Chondrocyte (in vitro differentiated cells): Measurements from ENCODE around the gene SUPT7L. TPM values are rescaled to one million over a fixed set of nuclear protein-coding genes. Genes with fewer than 3 reads are reported as not detected.

Experiments used
- DNase-seq: peaks from one replicate; pipeline ENCODE4 v3.0.0; 2021; ENCODE audit warnings: mixed read lengths, low spot score
- H3K27ac Mint-ChIP-seq: one replicate; pipeline ENCODE4 v1.8.0; 2021; ENCODE audit warnings: mild to moderate bottlenecking, moderate library complexity, mixed read lengths; ENCODE audit not compliant: unreplicated experiment
- H3K27me3 Mint-ChIP-seq: 2 replicates; pipeline ENCODE4 v1.8.0; 2021; ENCODE audit warnings: low read depth, mixed read lengths
- H3K36me3 Mint-ChIP-seq: 2 replicates; pipeline ENCODE4 v1.8.0; 2021; ENCODE audit warnings: low read depth, mixed read lengths
- H3K4me1 Mint-ChIP-seq: 2 replicates; pipeline ENCODE4 v1.8.0; 2021; ENCODE audit warnings: low read depth, mild to moderate bottlenecking, mixed read lengths
- H3K4me3 Mint-ChIP-seq: one replicate; pipeline ENCODE4 v1.8.0; 2021; ENCODE audit warnings: mild to moderate bottlenecking, moderate library complexity, mixed read lengths; ENCODE audit not compliant: unreplicated experiment
- H3K9me3 Mint-ChIP-seq: 2 replicates; pipeline ENCODE4 v1.8.0; 2021; ENCODE audit warnings: low read depth, mixed read lengths
- total RNA-seq: library from RNA; stranded (reverse); gene quantifications from 3 replicates; pipeline ENCODE4 v1.2.1, GENCODE V29; 2021
- TF ChIP-seq, protein P1 (sequence below): fragments of 200-600 bp; sonication (generic); IDR thresholded peaks from 2 replicates; pipeline ENCODE4 v1.5.0; 2021; ENCODE audit warnings: antibody characterized with exemption, mild to moderate bottlenecking, moderate library complexity

SUPT7L gene
- total RNA-seq, 1 donor from 2014 or later = 30.7 TPM

DNA sequence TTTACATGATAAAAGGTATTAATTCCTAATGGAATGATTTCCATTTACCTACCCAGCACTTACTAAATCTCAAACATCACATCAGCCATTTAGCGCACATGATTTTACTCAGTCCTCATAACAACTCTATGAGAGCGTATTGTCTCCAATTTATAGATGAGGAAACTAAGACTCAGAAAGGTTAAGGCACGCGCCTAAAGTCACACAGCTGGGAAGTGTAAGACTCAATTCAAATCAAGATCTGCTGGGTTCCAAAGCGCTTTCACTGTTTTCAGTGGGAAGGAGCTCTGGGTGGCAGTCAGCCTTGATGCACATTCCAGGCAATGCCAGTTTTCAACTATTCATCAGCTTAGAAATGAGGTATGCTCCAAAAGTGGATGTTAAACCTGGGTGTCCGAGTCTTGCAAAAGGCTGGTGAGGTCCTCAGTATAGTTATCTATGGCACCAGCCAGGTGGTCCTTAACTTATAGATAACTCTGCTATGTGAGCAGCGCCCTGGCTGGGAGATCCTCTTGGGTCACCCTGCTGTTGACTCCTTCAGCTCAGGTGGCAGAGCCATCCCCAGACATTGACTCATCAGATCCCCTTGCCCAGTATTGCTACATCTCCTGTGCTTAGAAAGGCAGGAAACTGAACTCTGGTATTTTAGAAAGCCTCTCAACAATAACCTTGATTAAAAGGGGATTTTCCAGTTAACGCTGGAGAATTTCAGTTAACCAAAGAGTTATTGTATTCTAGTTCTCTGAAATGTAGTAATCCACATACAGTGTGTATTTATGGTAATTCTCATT, 47.4 kb upstream of the SUPT7L start:
- no peak overlapping the region for H3K27ac Mint-ChIP-seq
- no peak for DNase-seq
- no peak overlapping the region for H3K4me3 Mint-ChIP-seq
- H3K36me3 Mint-ChIP-seq = no peaks in the 10 kb centered on the region
- TF ChIP-seq, protein P1, sequence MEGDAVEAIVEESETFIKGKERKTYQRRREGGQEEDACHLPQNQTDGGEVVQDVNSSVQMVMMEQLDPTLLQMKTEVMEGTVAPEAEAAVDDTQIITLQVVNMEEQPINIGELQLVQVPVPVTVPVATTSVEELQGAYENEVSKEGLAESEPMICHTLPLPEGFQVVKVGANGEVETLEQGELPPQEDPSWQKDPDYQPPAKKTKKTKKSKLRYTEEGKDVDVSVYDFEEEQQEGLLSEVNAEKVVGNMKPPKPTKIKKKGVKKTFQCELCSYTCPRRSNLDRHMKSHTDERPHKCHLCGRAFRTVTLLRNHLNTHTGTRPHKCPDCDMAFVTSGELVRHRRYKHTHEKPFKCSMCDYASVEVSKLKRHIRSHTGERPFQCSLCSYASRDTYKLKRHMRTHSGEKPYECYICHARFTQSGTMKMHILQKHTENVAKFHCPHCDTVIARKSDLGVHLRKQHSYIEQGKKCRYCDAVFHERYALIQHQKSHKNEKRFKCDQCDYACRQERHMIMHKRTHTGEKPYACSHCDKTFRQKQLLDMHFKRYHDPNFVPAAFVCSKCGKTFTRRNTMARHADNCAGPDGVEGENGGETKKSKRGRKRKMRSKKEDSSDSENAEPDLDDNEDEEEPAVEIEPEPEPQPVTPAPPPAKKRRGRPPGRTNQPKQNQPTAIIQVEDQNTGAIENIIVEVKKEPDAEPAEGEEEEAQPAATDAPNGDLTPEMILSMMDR = no peak
- peaks cover 47% of the 10 kb centered on the region for H3K4me1 Mint-ChIP-seq
- no peaks in the 10 kb centered on the region for H3K9me3 Mint-ChIP-seq
- no peaks in the 10 kb centered on the region for H3K27me3 Mint-ChIP-seq

DNA sequence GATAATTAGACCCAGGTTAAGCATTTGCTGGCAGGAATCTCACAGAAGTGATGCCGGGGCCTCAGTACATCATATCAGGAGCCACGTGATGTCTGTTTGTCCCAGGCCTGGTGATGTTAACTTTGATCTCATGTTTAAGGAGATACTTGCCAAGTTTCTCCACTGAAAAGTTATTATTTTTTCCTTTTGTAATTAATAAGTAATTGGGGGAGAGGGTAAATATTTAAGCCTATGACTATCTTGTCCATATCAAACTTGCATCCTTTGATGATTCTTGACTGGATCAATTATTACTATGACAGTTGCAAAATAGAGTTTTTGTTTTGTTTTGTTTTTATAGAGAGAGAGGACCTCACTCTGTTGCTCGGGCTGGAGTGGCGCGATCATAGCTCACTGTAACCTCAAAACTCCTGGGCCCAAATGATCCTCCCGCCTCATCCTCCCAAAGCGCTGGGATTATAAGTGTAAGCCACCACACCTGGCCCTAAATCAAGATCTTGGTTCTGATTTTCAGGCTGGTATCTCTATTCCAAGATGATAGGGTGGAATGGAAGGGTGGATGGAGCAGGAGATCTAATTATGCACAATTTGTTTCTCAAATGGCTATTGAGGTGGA, 46.7 kb upstream of the SUPT7L start:
- H3K27ac Mint-ChIP-seq = no peak overlapping the region
- no peaks in the 10 kb centered on the region for H3K36me3 Mint-ChIP-seq
- no peak for DNase-seq
- no peaks in the 10 kb centered on the region for H3K27me3 Mint-ChIP-seq
- no peak overlapping the region for H3K4me3 Mint-ChIP-seq
- H3K4me1 Mint-ChIP-seq = peaks cover 53% of the 10 kb centered on the region
- TF ChIP-seq, protein P1 = no peak
- no peaks in the 10 kb centered on the region for H3K9me3 Mint-ChIP-seq

DNA sequence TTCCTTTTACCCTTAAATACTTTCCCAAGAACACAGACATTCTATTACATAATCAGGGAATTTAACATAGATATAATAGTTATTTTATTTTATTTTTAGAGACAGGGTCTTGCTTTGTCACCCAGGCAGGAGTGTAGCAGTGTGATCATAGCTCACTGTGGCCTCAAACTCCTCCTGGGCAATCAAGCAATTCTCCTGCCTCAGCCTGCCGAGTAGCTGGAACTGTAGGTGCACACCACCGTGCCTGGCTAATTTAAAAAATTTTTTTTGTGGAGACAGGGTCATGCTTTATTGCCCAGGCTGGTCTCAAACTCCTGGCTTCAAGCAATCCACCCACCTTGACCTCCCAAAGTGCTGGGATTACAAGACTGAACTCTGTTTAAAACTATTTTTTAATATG, 45.9 kb upstream of the SUPT7L start:
- H3K27ac Mint-ChIP-seq = no peak overlapping the region

DNA sequence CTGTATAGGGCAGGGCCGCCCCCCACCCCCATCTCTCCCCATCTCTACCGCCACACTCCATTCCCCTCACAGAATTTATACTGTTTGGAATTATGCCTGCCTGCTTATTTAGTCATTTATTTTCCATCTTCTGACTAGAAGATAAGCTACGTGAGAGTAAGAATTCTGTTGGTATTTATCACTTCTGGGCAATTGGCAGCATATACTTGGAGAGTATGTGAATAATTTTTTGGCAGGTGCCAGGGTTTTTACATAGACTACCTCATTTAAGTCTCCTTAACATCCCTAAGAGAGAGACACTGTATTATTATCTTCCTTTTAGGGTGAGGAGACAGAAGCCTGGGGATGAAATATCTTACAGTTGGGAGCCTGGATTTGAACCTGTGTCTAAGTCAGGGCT, 45.3 kb upstream of the SUPT7L start:
- peaks cover 58% of the 10 kb centered on the region for H3K4me1 Mint-ChIP-seq
- H3K27ac Mint-ChIP-seq = peak overlapping the region; percentile 68
- H3K9me3 Mint-ChIP-seq = no peaks in the 10 kb centered on the region
- no peak overlapping the region for H3K4me3 Mint-ChIP-seq
- no peaks in the 10 kb centered on the region for H3K27me3 Mint-ChIP-seq
- no peak for DNase-seq
- TF ChIP-seq, protein P1 = no peak
- no peaks in the 10 kb centered on the region for H3K36me3 Mint-ChIP-seq

More for the DNA sequence above, 45.9 kb upstream of the SUPT7L start:
- Mint-ChIP-seq H3K27me3 (no peaks in the 10 kb centered on the region), H3K36me3 (no peaks in the 10 kb centered on the region), H3K9me3 (no peaks in the 10 kb centered on the region), H3K4me3 (no peak overlapping the region), H3K4me1 (peaks cover 52% of the 10 kb centered on the region)
- DNase-seq = no peak
- TF ChIP-seq, protein P1 = no peak

DNA sequence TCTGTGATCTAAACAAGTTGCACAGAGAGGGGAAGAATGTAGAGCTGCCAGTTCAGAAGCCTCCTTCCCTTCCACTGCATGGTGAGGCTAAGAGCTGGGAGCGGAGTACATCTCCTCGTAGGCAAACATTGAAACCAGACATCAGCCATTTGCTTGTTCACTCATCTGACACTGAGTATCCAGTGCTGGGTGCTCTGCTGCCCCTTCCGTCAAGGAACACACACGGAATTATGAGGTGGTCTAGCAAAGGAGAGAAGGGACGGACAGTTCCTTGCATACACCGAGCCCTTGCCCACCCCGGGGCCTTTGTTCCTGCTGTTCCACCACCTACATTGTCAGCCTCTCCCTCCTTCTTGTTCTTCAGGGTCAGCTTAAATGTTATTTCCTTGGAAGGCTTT, 44.8 kb upstream of the SUPT7L start:
- H3K36me3 Mint-ChIP-seq = no peaks in the 10 kb centered on the region
- peak overlapping the region; percentile 68 for H3K27ac Mint-ChIP-seq
- TF ChIP-seq, protein P1 = no peak
- no peak overlapping the region for H3K4me3 Mint-ChIP-seq
- peaks cover 62% of the 10 kb centered on the region for H3K4me1 Mint-ChIP-seq
- H3K9me3 Mint-ChIP-seq = no peaks in the 10 kb centered on the region
- H3K27me3 Mint-ChIP-seq = no peaks in the 10 kb centered on the region
- no peak for DNase-seq
